ENCODE results near the gene TSPAN4.

DNA sequence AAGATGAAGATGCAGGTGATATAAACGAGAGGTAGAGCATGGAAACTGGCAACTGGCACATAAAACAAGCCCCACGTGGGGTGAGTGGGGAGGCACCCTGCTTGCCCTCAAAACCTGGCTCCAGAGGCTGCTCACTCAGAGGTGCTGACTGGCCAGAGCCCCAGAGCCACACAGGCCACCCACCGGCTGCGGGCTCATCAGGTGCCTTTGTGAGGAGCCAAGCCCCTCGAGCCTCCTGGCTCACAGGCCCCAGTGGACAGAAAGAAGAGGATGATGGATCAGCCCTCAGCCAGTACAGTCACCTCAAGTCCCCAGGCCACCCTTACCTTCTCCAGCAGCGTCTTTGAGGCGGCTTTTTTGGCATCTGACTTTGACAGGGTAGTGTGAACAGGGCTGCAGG is 61.7 kb downstream of the TSPAN4 start:
- TF ChIP-seq, protein P1, sequence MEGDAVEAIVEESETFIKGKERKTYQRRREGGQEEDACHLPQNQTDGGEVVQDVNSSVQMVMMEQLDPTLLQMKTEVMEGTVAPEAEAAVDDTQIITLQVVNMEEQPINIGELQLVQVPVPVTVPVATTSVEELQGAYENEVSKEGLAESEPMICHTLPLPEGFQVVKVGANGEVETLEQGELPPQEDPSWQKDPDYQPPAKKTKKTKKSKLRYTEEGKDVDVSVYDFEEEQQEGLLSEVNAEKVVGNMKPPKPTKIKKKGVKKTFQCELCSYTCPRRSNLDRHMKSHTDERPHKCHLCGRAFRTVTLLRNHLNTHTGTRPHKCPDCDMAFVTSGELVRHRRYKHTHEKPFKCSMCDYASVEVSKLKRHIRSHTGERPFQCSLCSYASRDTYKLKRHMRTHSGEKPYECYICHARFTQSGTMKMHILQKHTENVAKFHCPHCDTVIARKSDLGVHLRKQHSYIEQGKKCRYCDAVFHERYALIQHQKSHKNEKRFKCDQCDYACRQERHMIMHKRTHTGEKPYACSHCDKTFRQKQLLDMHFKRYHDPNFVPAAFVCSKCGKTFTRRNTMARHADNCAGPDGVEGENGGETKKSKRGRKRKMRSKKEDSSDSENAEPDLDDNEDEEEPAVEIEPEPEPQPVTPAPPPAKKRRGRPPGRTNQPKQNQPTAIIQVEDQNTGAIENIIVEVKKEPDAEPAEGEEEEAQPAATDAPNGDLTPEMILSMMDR (IDR thresholded peaks at IDR 0.05), result no peak
- TF ChIP-seq POLR2A (IDR thresholded peaks at IDR 0.05) (no peak), POLR2AphosphoS5 (IDR thresholded peaks at IDR 0.05) (no peak)

All from suprapubic skin (tissue), 4 donors.